Osteoblast (primary cell): ENCODE data around the gene KCND3. TPM values are rescaled to one million over a fixed set of nuclear protein-coding genes. Genes with fewer than 3 reads are reported as not detected.

ENCODE experiments used
- DNase-seq: peaks from one replicate; pipeline ENCODE4 v3.0.0; 2011; ENCODE audit warnings: low spot score, mixed read lengths; ENCODE audit not compliant: insufficient read length; ENCODE audit errors: missing footprints
- H2AFZ ChIP-seq: 2 replicates; pipeline ENCODE4 v1.6.0; 2011; ENCODE audit warnings: mild to moderate bottlenecking, low read length
- H3K27ac ChIP-seq: 2 replicates; pipeline ENCODE4 v1.5.1; 2011; ENCODE audit warnings: mild to moderate bottlenecking, low read depth, low read length, moderate library complexity
- H3K27me3 ChIP-seq: 2 replicates; pipeline ENCODE4 v1.6.0; 2012; ENCODE audit warnings: mild to moderate bottlenecking, control low read depth, inconsistent platforms, low read length, moderate library complexity; ENCODE audit not compliant: insufficient read depth
- H3K36me3 ChIP-seq: 2 replicates; pipeline ENCODE4 v1.5.1; 2011; ENCODE audit warnings: mild to moderate bottlenecking, low read length, control low read depth, moderate library complexity; ENCODE audit not compliant: insufficient read depth
- H3K4me1 ChIP-seq: 2 replicates; pipeline ENCODE4 v1.5.1; 2011; ENCODE audit warnings: mild to moderate bottlenecking, low read length, control low read depth, moderate library complexity; ENCODE audit not compliant: insufficient read depth
- H3K4me2 ChIP-seq: 2 replicates; pipeline ENCODE4 v1.6.0; 2011; ENCODE audit warnings: mild to moderate bottlenecking, low read length; ENCODE audit not compliant: insufficient read depth
- H3K4me3 ChIP-seq: fragments of 200-600 bp; sonication (generic); 3 replicates; pipeline ENCODE4 v1.5.1; 2012; ENCODE audit warnings: mild to moderate bottlenecking, low read length, inconsistent platforms; ENCODE audit not compliant: insufficient read depth
- H3K79me2 ChIP-seq: 2 replicates; pipeline ENCODE4 v1.6.0; 2012; ENCODE audit warnings: mild to moderate bottlenecking, low read length, control low read depth, inconsistent platforms; ENCODE audit not compliant: insufficient read depth
- H3K9me3 ChIP-seq: 2 replicates; pipeline ENCODE4 v1.5.1; 2011; ENCODE audit warnings: low read depth, low read length, control low read depth
- H4K20me1 ChIP-seq: 2 replicates; pipeline ENCODE4 v1.6.0; 2012; ENCODE audit warnings: mild to moderate bottlenecking, low read length, control low read depth; ENCODE audit not compliant: insufficient read depth
- CTCF ChIP-seq: IDR thresholded peaks from 2 replicates; pipeline ENCODE4 v1.5.1; 2011; ENCODE audit warnings: mild to moderate bottlenecking, low read depth, low read length, moderate library complexity; ENCODE audit errors: extremely low read depth
- total RNA-seq: library from RNA; depleted of rRNA; stranded (reverse); fragments of >200 nt; gene quantifications from 2 replicates; pipeline ENCODE4 v1.2.3, GENCODE V29; 2012

KCND3 gene
- total RNA-seq, 1 donor, result 3.6 TPM

GRCh38 chr1:111870181-111870580 lies 119.3 kb downstream of the KCND3 start:
- Histone ChIP-seq H3K36me3 (no peaks in the 10 kb centered on the region), H3K4me3 (no peak overlapping the region), H3K4me1 (no peaks in the 10 kb centered on the region), H4K20me1 (no peaks in the 10 kb centered on the region), H3K27me3 (peaks cover 6% of the 10 kb centered on the region), H3K79me2 (no peaks in the 10 kb centered on the region), H3K9me3 (no peaks in the 10 kb centered on the region), H2AFZ (no peak overlapping the region), H3K4me2 (no peak overlapping the region), H3K27ac (no peak overlapping the region)
- no peak for DNase-seq
- no peak for TF ChIP-seq CTCF

- no peak for TF ChIP-seq CTCF
- no peak overlapping the region for H3K4me2 ChIP-seq
These were observed 121.5 kb downstream of the KCND3 start for GRCh38 chr1:111867868-111868440.

GRCh38 chr1:111864862-111865261 lies 124.6 kb downstream of the KCND3 start:
- no peak overlapping the region for H3K4me3 ChIP-seq
- no peaks in the 10 kb centered on the region for H3K79me2 ChIP-seq
- H3K27me3 ChIP-seq, result no peaks in the 10 kb centered on the region
- no peaks in the 10 kb centered on the region for H3K4me1 ChIP-seq
- no peak overlapping the region for H3K27ac ChIP-seq
- DNase-seq, result no peak
- no peak overlapping the region for H3K4me2 ChIP-seq
- TF ChIP-seq CTCF, result no peak
- no peaks in the 10 kb centered on the region for H3K9me3 ChIP-seq
- H4K20me1 ChIP-seq, result no peaks in the 10 kb centered on the region
- H3K36me3 ChIP-seq, result no peaks in the 10 kb centered on the region
- H2AFZ ChIP-seq, result no peak overlapping the region

More at GRCh38 chr1:111867868-111868440, 121.5 kb downstream of the KCND3 start:
- Histone ChIP-seq H3K27ac (no peak overlapping the region), H3K79me2 (no peaks in the 10 kb centered on the region), H3K9me3 (no peaks in the 10 kb centered on the region), H3K4me1 (no peaks in the 10 kb centered on the region), H3K36me3 (no peaks in the 10 kb centered on the region), H3K27me3 (peaks cover 4% of the 10 kb centered on the region), H4K20me1 (no peaks in the 10 kb centered on the region), H2AFZ (no peak overlapping the region), H3K4me3 (no peak overlapping the region)
- no peak for DNase-seq

GRCh38 chr1:111863401-111863800 lies 126.1 kb downstream of the KCND3 start:
- Histone ChIP-seq H3K79me2 (no peaks in the 10 kb centered on the region), H3K4me3 (no peak overlapping the region), H3K27ac (no peak overlapping the region), H3K36me3 (no peaks in the 10 kb centered on the region), H3K4me2 (no peak overlapping the region), H3K4me1 (no peaks in the 10 kb centered on the region), H2AFZ (no peak overlapping the region), H4K20me1 (no peaks in the 10 kb centered on the region), H3K27me3 (peaks cover 3% of the 10 kb centered on the region), H3K9me3 (no peaks in the 10 kb centered on the region)
- no peak for TF ChIP-seq CTCF
- DNase-seq, result no peak
